ENCODE results near the gene PNCK. TPM values are rescaled to one million over a fixed set of nuclear protein-coding genes. Genes with fewer than 3 reads are reported as not detected.

The PNCK gene
- total and polyA plus RNA-seq, 12 donors = 0.42 to 6.5 (median 1.2) TPM; not detected in 2

GRCh38 chrX:153704021-153704526 lies 30.5 kb upstream of the PNCK start:
- DNase-seq = peak in 1 of 7 donors; percentile 6
- 85 to 95% (median 86%) methylated on average over 3 to 18 of the region's 18 CpGs for WGBS, 4 donors
- no peaks in the 10 kb centered on the region for H3K27me3 ChIP-seq
- no peak for TF ChIP-seq CTCF (IDR thresholded peaks at IDR 0.05)
- no peak for TF ChIP-seq POLR2A (IDR thresholded peaks at IDR 0.05)
- H3K36me3 ChIP-seq (replicated peaks in 1 of 2) = peaks cover 0 to 16% of the 10 kb centered on the region in 2 donors
- peaks cover 0 to 4% of the 10 kb centered on the region in 2 donors for H3K4me1 ChIP-seq (replicated peaks in 1 of 2)
- no peak overlapping the region for H3K4me3 ChIP-seq
- peak overlapping the region in 1 of 5 donors; percentile 5 for H3K27ac ChIP-seq
- intact Hi-C loops (cut with DNase I) = no loop called here
- no peaks in the 10 kb centered on the region for H3K9me3 ChIP-seq (replicated peaks in 1 of 3)

DNA sequence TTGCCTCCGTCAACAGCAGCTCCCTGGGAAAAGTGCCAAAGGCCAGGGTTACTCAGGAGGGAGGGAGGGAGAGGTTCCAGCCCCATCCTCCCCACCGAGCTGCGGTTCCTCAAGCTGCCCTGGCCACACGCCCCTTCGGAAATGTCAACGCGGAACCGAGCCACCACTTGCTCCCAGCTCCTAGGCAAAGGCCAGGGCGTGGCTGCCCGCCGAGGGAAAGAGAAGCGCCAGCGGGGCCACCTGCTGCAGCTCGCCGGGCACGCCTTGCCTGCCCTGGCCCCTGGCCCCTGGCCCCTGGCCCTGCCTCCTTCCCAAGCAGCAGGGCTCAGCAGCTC lies 29.4 kb upstream of the PNCK start:
- Histone ChIP-seq H3K4me3 (no peak overlapping the region), H3K9me3 (replicated peaks in 1 of 3) (no peaks in the 10 kb centered on the region), H3K36me3 (replicated peaks in 1 of 2) (peaks cover 0 to 16% of the 10 kb centered on the region in 2 donors), H3K4me1 (replicated peaks in 1 of 2) (peaks cover 0 to 4% of the 10 kb centered on the region in 2 donors), H3K27me3 (no peaks in the 10 kb centered on the region), H3K27ac (peak overlapping the region in 2 of 5 donors; percentile 34 to 40)
- intact Hi-C loops (cut with DNase I) = no loop called here
- TF ChIP-seq CTCF (IDR thresholded peaks at IDR 0.05) = no peak
- TF ChIP-seq POLR2A (IDR thresholded peaks at IDR 0.05) = no peak
- 40 to 53% (median 40%) methylated on average over 3 to 16 of the region's 16 CpGs; no CpG with 5 or more reads in 1 of the 4 donors for WGBS, 4 donors
- DNase-seq = peak; percentile 58 to 87 (median 81)

- Histone ChIP-seq H3K4me3 (no peak overlapping the region), H3K9me3 (replicated peaks in 1 of 3) (no peaks in the 10 kb centered on the region), H3K27me3 (no peaks in the 10 kb centered on the region), H3K27ac (peak overlapping the region in 2 of 5 donors; percentile 34 to 52), H3K4me1 (replicated peaks in 1 of 2) (peaks cover 0 to 4% of the 10 kb centered on the region in 2 donors), H3K36me3 (replicated peaks in 1 of 2) (peaks cover 0 to 16% of the 10 kb centered on the region in 2 donors)
- intact Hi-C loops (cut with DNase I) = no loop called here
- no peak for DNase-seq
- 71 to 93% (median 74%) methylated on average over 8 to 23 of the region's 23 CpGs for WGBS, 4 donors
- TF ChIP-seq POLR2A (IDR thresholded peaks at IDR 0.05) (no peak), CTCF (IDR thresholded peaks at IDR 0.05) (no peak)
Measured at GRCh38 chrX:153702336-153703035, 28.9 kb upstream of the PNCK start.

DNA sequence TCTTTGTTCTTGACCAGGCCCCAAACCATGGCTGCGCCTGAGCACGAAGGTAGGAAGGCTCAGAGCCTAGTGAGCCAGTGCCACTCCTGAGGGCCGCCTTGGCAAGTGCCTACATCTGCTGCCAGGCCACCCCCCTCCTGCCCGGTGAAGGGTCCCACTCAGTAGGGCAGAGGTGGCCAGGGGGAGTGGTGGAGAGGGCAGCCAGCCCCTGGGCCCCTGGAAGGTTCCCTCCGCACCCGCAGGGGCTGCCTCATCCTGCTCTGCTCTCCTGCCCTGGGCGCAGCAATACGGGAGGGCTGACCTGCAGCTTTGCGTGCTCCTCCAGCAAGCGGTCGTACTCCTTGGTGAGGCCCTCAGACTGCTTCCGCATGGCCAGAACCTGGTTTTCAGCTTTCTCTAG lies 28.1 kb upstream of the PNCK start:
- Histone ChIP-seq H3K9me3 (replicated peaks in 1 of 3) (no peaks in the 10 kb centered on the region), H3K36me3 (replicated peaks in 1 of 2) (peaks cover 0 to 16% of the 10 kb centered on the region in 2 donors), H3K27ac (peak overlapping the region in 2 of 5 donors; percentile 82 to 83), H3K4me1 (replicated peaks in 1 of 2) (peaks cover 0 to 4% of the 10 kb centered on the region in 2 donors), H3K4me3 (no peak overlapping the region), H3K27me3 (no peaks in the 10 kb centered on the region)
- intact Hi-C loops (cut with DNase I) = no loop called here
- DNase-seq = peak in 1 of 7 donors; percentile 6
- TF ChIP-seq CTCF (IDR thresholded peaks at IDR 0.05) (no peak), POLR2A (IDR thresholded peaks at IDR 0.05) (no peak)
- WGBS, 4 donors = 90 to 100% (median 94%) methylated on average over 5 to 12 of the region's 12 CpGs

Data from adrenal gland (tissue), 12 donors.